Body of pancreas (tissue), 4 donors: ENCODE results near the gene SCYGR7. TPM values are rescaled to one million over a fixed set of nuclear protein-coding genes. Genes with fewer than 3 reads are reported as not detected.

Experiments used
- ATAC-seq: fragments of 150-250 bp; one replicate; pipeline ENCODE4 v1.9.1; 2016
- DNase-seq, 4 donors: peaks; one replicate each; pipeline ENCODE4 v3.0.0-alpha.2; 2019
- H3K27ac ChIP-seq, 4 donors: fragments of 200-600 bp; sonication (generic); 1 replicate in 3 of 4; 2 replicates in 1 of 4; pipeline versions ENCODE4 v1.5.1 to v1.6.1; 2016 to 2019; ENCODE audit warnings: mild to moderate bottlenecking in 1 of 4, mixed read lengths in 1 of 4, moderate library complexity in 1 of 4
- H3K27me3 ChIP-seq, 2 donors: fragments of 200-600 bp; sonication (generic); one replicate each; pipeline ENCODE4 v1.6.0; 2016; ENCODE audit warnings: mild to moderate bottlenecking in 1 of 2
- H3K36me3 ChIP-seq, 2 donors: fragments of 200-600 bp; sonication (generic); replicated peaks in 1 of 2; 2 replicates each; pipeline ENCODE4 v1.5.1; 2016; ENCODE audit warnings: low read depth in 2 of 2; ENCODE audit not compliant: insufficient read depth in 1 of 2
- H3K4me1 ChIP-seq: fragments of 200-600 bp; sonication (generic); one replicate; pipeline ENCODE4 v1.6.0; 2016
- H3K4me3 ChIP-seq, 2 donors: fragments of 200-600 bp; sonication (generic); 1 replicate in 1 of 2; 2 replicates in 1 of 2; pipeline ENCODE4 v1.5.1; 2016 to 2019
- H3K9me3 ChIP-seq, 3 donors: fragments of 200-600 bp; sonication (generic); 1 replicate in 2 of 3; 2 replicates in 1 of 3; pipeline ENCODE4 v1.5.1; 2016
- POLR2A ChIP-seq, 3 donors: fragments of 450-650 bp; IDR thresholded peaks; one replicate each; pipeline ENCODE4 v1.6.1; 2016; ENCODE audit warnings: antibody characterized with exemption in 3 of 3, mild to moderate bottlenecking in 2 of 3
- WGBS, 2 donors: methylation state at CpG; one replicate each; pipeline ENCODE4 v1.1.5; 2017; 5-methylcytosine and 5-hydroxymethylcytosine counted together
- intact Hi-C: fragments of 100-400 bp; cut with DNase I; formaldehyde crosslinking; loops from one replicate; pipeline ENCODE4 v1.15.1; 2023
- small RNA-seq: library from RNA; depleted of rRNA; stranded (forward); fragments of <200 nt; gene quantifications from one replicate; pipeline ENCODE3, GENCODE V24; 2016
- total RNA-seq, 2 donors: library from RNA; depleted of rRNA; stranded (reverse); fragments of >200 nt; gene quantifications; one replicate each; pipeline ENCODE4 v1.1.0, GENCODE V29; 2016
- TF ChIP-seq, protein P1 (sequence below), 7 experiments: fragments of 450-650 bp in 4 of 7; fragments of 200-600 bp in 3 of 7; sonication (generic) in 3 of 7; IDR thresholded peaks; one replicate each; pipeline ENCODE4 v1.5.1; 2016 to 2019; ENCODE audit warnings: antibody characterized with exemption in 7 of 7

The SCYGR7 gene
- total RNA-seq, 2 donors from 2014 or later: not detected

DNA sequence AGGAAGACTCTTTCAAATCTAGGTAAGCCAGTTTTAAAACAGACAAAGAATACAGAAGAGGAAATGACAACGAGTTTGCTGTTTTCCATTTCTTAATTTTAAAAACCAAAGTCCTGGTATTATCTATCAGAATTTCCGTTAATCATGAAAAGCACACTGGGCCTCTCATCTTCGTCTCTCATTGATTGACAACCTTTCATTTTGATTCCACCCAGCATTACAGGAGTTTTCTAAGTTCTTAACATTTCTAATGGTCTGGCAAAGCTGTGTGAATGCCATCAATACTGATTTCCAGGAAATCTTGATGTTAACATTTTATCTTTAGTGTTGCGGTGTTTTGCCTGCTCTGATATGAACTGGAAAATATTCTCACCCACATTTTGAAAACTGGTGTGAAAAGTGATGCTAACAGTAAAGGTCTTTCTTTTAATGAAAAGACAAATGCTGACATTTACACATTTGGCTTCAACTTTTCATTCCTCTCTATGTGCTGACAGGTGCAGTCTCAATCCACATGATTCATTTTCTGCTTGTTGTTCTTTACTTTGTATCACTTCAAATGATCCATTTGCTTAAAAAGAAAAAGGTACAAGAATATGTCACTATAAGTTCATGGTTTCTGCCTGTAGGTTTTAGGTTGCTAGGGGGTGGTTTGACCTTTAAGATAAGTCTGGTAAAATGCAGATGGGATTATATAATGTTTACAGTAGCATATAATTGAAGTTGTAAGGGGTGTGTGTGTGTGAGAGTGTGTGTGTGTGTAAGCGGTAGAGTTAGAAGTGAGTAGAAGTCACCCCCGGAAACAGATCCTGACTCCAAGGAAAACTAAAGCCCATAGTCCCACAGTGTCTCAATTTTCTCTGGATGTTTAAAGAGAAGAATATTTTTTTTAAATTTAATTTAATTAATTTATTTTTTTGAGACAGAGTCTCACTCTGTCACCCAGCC, 47.0 kb downstream of the SCYGR7 start:
- Histone ChIP-seq H3K4me3 (no peak overlapping the region), H3K36me3 (no peaks in the 10 kb centered on the region), H3K27ac (no peak overlapping the region), H3K27me3 (no peaks in the 10 kb centered on the region), H3K9me3 (no peaks in the 10 kb centered on the region), H3K4me1 (no peaks in the 10 kb centered on the region)
- ATAC-seq: no peak
- TF ChIP-seq, protein P1, sequence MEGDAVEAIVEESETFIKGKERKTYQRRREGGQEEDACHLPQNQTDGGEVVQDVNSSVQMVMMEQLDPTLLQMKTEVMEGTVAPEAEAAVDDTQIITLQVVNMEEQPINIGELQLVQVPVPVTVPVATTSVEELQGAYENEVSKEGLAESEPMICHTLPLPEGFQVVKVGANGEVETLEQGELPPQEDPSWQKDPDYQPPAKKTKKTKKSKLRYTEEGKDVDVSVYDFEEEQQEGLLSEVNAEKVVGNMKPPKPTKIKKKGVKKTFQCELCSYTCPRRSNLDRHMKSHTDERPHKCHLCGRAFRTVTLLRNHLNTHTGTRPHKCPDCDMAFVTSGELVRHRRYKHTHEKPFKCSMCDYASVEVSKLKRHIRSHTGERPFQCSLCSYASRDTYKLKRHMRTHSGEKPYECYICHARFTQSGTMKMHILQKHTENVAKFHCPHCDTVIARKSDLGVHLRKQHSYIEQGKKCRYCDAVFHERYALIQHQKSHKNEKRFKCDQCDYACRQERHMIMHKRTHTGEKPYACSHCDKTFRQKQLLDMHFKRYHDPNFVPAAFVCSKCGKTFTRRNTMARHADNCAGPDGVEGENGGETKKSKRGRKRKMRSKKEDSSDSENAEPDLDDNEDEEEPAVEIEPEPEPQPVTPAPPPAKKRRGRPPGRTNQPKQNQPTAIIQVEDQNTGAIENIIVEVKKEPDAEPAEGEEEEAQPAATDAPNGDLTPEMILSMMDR (IDR thresholded peaks at IDR 0.05): no peak
- no peak for TF ChIP-seq POLR2A (IDR thresholded peaks at IDR 0.05)
- intact Hi-C loops: no loop called here
- DNase-seq: no peak
- WGBS, 2 donors: 67 to 69% methylated on average over 6 of the region's 6 CpGs

Small RNA genes lying within 50 kb of the gene (small RNA-seq; reads per million reads assigned to genes)
- gene RNA5SP121 (not detected), gene SNRPGP8 (not detected)

Other genes starting within 250 kb of the SCYGR7 start
- not detected for gene SCYGR2, start 129.4 kb upstream of the SCYGR7 start, total RNA-seq
- not detected for gene SCYGR3, start 113.5 kb upstream of the SCYGR7 start, total RNA-seq
- gene SCYGR4, start 110.8 kb upstream of the SCYGR7 start, total RNA-seq: not detected
- gene SCYGR5, start 61.5 kb upstream of the SCYGR7 start, total RNA-seq: not detected
- gene SLC19A3, start 10.3 kb upstream of the SCYGR7 start, total RNA-seq: 10 to 100 TPM; 11.7 to 23.4 TPM
- not detected for gene SCYGR6, start 3.6 kb upstream of the SCYGR7 start, total RNA-seq
- not detected for gene SCYGR8, start 17.6 kb downstream of the SCYGR7 start, total RNA-seq
- gene CCL20, start 85.5 kb downstream of the SCYGR7 start, total RNA-seq: 1 to 10 TPM in 1 of 2 donors, not detected in 1; 2.6 TPM
- not detected for gene DAW1, start 143.3 kb downstream of the SCYGR7 start, total RNA-seq